Measurements from ENCODE around the gene MXD1.

The MXD1 gene

GRCh38 chr2:69933254-69933828 lies 18.4 kb downstream of the MXD1 start:
- no peak for DNase-seq (ENCODE audit: low spot score)
- FAIRE-seq: no peak

- FAIRE-seq: peak; percentile 64
- peak; percentile 80 for DNase-seq (ENCODE audit: low spot score)
Observed at GRCh38 chr2:69933839-69934613, 19.1 kb downstream of the MXD1 start.

GRCh38 chr2:69934614-69934908 lies 19.7 kb downstream of the MXD1 start:
- no peak for DNase-seq (ENCODE audit: low spot score)
- FAIRE-seq: no peak

- DNase-seq (ENCODE audit: low spot score) (no peak), FAIRE-seq (no peak)
Observed at GRCh38 chr2:69935011-69935410, 20.1 kb downstream of the MXD1 start.

- no peak for DNase-seq (ENCODE audit: low spot score)
- no peak for FAIRE-seq
Observed at GRCh38 chr2:69936906-69937305, 22.0 kb downstream of the MXD1 start.

- FAIRE-seq (no peak), DNase-seq (ENCODE audit: low spot score) (no peak)
Observed at GRCh38 chr2:69937968-69938367, 23.1 kb downstream of the MXD1 start.

GRCh38 chr2:69939722-69940121 lies 24.8 kb downstream of the MXD1 start:
- DNase-seq (ENCODE audit: low spot score): no peak
- no peak for FAIRE-seq

GRCh38 chr2:69940691-69941090 lies 25.8 kb downstream of the MXD1 start:
- FAIRE-seq: no peak
- no peak for DNase-seq (ENCODE audit: low spot score)

GRCh38 chr2:69943000-69943842 lies 28.3 kb downstream of the MXD1 start:
- DNase-seq (ENCODE audit: low spot score) (no peak), FAIRE-seq (no peak)

GRCh38 chr2:69943843-69944525 lies 29.1 kb downstream of the MXD1 start:
- DNase-seq (ENCODE audit: low spot score): no peak

GRCh38 chr2:69944756-69945155 lies 29.8 kb downstream of the MXD1 start:
- no peak for DNase-seq (ENCODE audit: low spot score)
- FAIRE-seq: no peak

More at GRCh38 chr2:69943843-69944525, 29.1 kb downstream of the MXD1 start:
- FAIRE-seq: no peak

- no peak for FAIRE-seq
- DNase-seq (ENCODE audit: low spot score): no peak
Observed at GRCh38 chr2:69945441-69945840, 30.5 kb downstream of the MXD1 start.

GRCh38 chr2:69945941-69946340 lies 31.0 kb downstream of the MXD1 start:
- FAIRE-seq (no peak), DNase-seq (ENCODE audit: low spot score) (no peak)

GRCh38 chr2:69946351-69947324 lies 31.7 kb downstream of the MXD1 start:
- FAIRE-seq: no peak
- peak; percentile 33 for DNase-seq (ENCODE audit: low spot score)

GRCh38 chr2:69947325-69947931 lies 32.5 kb downstream of the MXD1 start:
- FAIRE-seq (no peak), DNase-seq (ENCODE audit: low spot score) (no peak)

- DNase-seq (ENCODE audit: low spot score): no peak
Observed at GRCh38 chr2:69948032-69948962, 33.4 kb downstream of the MXD1 start.

GRCh38 chr2:69948963-69949645 lies 34.2 kb downstream of the MXD1 start:
- FAIRE-seq (no peak), DNase-seq (ENCODE audit: low spot score) (no peak)

More at GRCh38 chr2:69948032-69948962, 33.4 kb downstream of the MXD1 start:
- no peak for FAIRE-seq

- DNase-seq (ENCODE audit: low spot score): no peak
- no peak for FAIRE-seq
Observed at GRCh38 chr2:69950241-69950640, 35.3 kb downstream of the MXD1 start.

Data from RCC 7860 (cell line).